GM21737 (cell line): Measurements from ENCODE around the gene VPS9D1.
"Not testable (repeated sequence)": the region's sequence is repeated elsewhere in the genome, so short reads cannot be mapped to it uniquely, and the experiment has no call there.

Experiments
- ATAC-seq: cut with Tn5 transposase; IDR thresholded peaks from one replicate; pipeline ENCODE4 v1.9.1; 2021; ENCODE audit warnings: mild to moderate bottlenecking, moderate library complexity; ENCODE audit not compliant: unreplicated experiment

VPS9D1 gene

GRCh38 chr16:89670496-89671431 is 49.9 kb downstream of the VPS9D1 start:
- ATAC-seq, result no peak

- ATAC-seq, result no peak
Measured at GRCh38 chr16:89669755-89670154, 50.9 kb downstream of the VPS9D1 start.

DNA sequence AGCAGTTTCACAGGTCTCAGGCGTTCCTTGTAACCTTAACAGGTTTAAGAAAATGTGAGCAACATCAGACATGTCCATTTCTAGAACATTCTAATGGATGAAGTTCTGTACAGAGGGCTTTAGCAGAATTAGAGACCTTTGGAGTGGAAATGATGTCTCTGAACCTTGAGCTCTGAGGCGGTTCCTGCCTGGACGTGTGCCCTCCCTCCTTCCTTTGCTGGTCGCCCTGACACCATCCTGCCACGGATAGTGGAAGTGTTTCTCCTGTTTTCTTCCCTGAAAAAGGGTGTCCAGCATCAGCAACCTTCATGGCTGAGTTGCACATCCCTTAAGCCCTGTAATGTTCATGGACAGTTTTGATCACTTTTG is 51.9 kb downstream of the VPS9D1 start:
- ATAC-seq, result no peak

- ATAC-seq, result no peak
Measured at GRCh38 chr16:89667633-89668032, 53.1 kb downstream of the VPS9D1 start.

DNA sequence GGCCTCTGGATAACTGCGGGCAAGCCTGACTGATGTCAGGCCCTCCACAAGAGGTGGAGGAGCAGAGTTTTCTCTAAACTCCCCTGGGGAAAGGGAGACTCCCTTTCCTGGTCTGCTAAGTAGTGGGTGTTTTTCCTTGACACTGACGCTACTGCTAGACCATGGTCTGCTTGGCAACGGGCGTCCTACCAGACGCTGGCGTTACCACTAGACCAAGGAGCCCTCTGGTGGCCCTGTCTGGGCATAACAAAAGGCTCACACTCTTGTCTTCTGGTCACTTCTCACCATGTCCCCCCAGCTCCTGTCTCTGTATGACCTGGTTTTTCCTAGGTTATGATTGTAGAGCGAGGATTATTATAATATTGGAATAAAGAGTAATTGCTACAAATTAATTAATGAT is 53.7 kb downstream of the VPS9D1 start:
- not testable (repeated sequence) for ATAC-seq

GRCh38 chr16:89664238-89664637 is 56.5 kb downstream of the VPS9D1 start:
- ATAC-seq, result not testable (repeated sequence)

DNA sequence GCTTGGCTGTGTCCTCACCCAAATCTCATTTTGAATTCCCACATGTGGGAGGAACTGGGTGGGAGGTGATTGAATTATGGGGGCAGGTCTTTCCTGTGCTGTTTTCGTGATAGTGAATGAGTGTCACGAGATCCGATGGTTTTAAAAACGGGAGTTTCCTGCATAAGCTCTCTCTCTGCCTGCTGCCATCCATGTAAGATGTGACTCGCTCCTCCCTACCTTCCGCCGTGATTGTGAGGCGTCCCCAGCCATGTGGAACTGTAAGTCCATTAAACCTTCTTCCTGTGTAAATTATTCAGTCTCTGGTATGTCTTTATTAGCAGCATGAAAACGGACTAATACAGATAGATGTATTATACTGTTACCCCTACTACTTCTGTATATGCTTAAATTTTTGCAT is 59.5 kb downstream of the VPS9D1 start:
- no peak for ATAC-seq

GRCh38 chr16:89660146-89660545 is 60.6 kb downstream of the VPS9D1 start:
- ATAC-seq, result no peak

DNA sequence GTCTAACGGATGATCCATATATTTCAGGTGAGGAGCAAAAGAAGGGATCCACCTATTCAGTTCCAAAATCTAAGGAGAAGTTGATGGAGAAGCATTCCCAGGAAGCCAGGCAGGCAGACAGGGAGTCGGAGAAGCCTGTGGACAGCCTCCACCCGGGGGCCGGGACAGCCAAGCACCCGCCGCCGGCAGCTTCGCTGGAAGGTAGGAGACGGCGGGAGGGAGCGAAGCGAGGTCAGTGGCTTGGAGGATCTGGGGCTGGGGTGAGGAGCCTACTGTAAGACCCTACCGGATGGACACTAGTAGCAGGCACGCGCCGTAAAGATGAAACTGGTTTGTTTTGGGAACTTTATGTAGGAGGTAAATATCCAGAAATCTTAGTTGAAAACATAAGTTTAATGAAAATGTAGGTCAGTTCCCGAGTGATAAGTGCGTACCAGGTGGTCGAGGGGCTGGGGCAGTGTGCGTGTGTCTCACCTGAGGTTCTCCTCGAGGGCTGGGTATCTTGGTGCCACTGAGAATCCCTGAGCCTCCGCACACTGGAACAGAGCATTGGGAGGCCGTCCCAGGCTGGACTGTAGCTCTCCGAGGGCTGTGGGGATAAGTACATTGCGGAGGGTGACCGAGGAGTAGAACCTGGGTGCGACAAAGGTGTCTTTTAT is 62.3 kb downstream of the VPS9D1 start:
- no peak for ATAC-seq

- ATAC-seq, result peak; percentile 82
Measured at GRCh38 chr16:89657442-89658220, 63.1 kb downstream of the VPS9D1 start, which contains the start of the genes CHMP1A and SPATA33. Gene CHMP1A, minus strand, starts transcription at chr16:89657708. Its CDS starts 120 bp downstream, at chr16:89657588. Gene SPATA33, plus strand, starts transcription at chr16:89657836. Its CDS starts 76 bp downstream, at chr16:89657912.
